Fibroblast of lung (primary cell): ENCODE data around the gene GIMAP6. TPM values are rescaled to one million over a fixed set of nuclear protein-coding genes. Genes with fewer than 3 reads are reported as not detected.
"Not testable (repeated sequence)": the region's sequence is repeated elsewhere in the genome, so short reads cannot be mapped to it uniquely, and the experiment has no call there.

Experiments
- DNase-seq, 2 donors: peaks; one replicate each; pipeline versions ENCODE4 v3.0.0 to v3.0.0-alpha.2; 2010; ENCODE audit warnings: low read depth in 2 of 2
- H2AFZ ChIP-seq: 2 replicates; pipeline ENCODE4 v1.5.1; 2012; ENCODE audit warnings: low read length, control low read depth, inconsistent platforms
- H3K27ac ChIP-seq: 2 replicates; pipeline ENCODE4 v1.5.1; 2011; ENCODE audit warnings: low read length, control low read depth; ENCODE audit not compliant: insufficient read depth
- H3K27me3 ChIP-seq: 2 replicates; pipeline ENCODE4 v1.5.1; 2011; ENCODE audit warnings: mild to moderate bottlenecking, low read length; ENCODE audit not compliant: control insufficient read depth, insufficient read depth
- H3K36me3 ChIP-seq: 2 replicates; pipeline ENCODE4 v1.5.1; 2011; ENCODE audit warnings: low read length; ENCODE audit not compliant: control insufficient read depth, insufficient read depth
- H3K4me1 ChIP-seq: 2 replicates; pipeline ENCODE4 v1.5.1; 2011; ENCODE audit warnings: low read length; ENCODE audit not compliant: control insufficient read depth, insufficient read depth; ENCODE audit errors: extremely low read depth
- H3K4me2 ChIP-seq: 2 replicates; pipeline ENCODE4 v1.5.1; 2011; ENCODE audit warnings: low read length, control low read depth; ENCODE audit not compliant: insufficient read depth; ENCODE audit errors: extremely low read depth
- H3K4me3 ChIP-seq, 4 experiments: fragments of 200-600 bp in 1 of 4; sonication (generic) in 1 of 4; replicated peaks in 1 of 4; 2 replicates each; pipeline ENCODE4 v1.5.1; 2011 to 2016; ENCODE audit warnings: low read length in 4 of 4, low read depth in 3 of 4, mild to moderate bottlenecking in 3 of 4, control low read depth in 2 of 4, inconsistent platforms in 1 of 4, mixed read lengths in 1 of 4; ENCODE audit not compliant: insufficient read depth in 1 of 4; ENCODE audit errors: control extremely low read depth in 1 of 4
- H3K79me2 ChIP-seq: 2 replicates; pipeline ENCODE4 v1.5.1; 2012; ENCODE audit warnings: mild to moderate bottlenecking, low read length, inconsistent platforms; ENCODE audit not compliant: control insufficient read depth, insufficient read depth
- H3K9ac ChIP-seq: 2 replicates; pipeline ENCODE4 v1.5.1; 2011; ENCODE audit warnings: mild to moderate bottlenecking, low read length, control low read depth; ENCODE audit not compliant: insufficient read depth
- H3K9me3 ChIP-seq: 2 replicates; pipeline ENCODE4 v1.5.1; 2012; ENCODE audit warnings: low read depth, low read length; ENCODE audit not compliant: control insufficient read depth, insufficient read depth
- H4K20me1 ChIP-seq: 2 replicates; pipeline ENCODE4 v1.5.1; 2011; ENCODE audit warnings: low read length; ENCODE audit not compliant: control insufficient read depth, insufficient read depth; ENCODE audit errors: extremely low read depth
- CTCF ChIP-seq, 2 donors: IDR thresholded peaks in 1 of 2; conservative IDR thresholded peaks in 1 of 2; 1 replicate in 1 of 2; 2 replicates in 1 of 2; pipeline ENCODE4 v1.5.1; 2011 to 2012; ENCODE audit warnings: low read length in 2 of 2, control low read depth in 1 of 2, inconsistent platforms in 1 of 2, low read depth in 1 of 2, mild to moderate bottlenecking in 1 of 2
- EZH2 ChIP-seq: IDR thresholded peaks from 2 replicates; pipeline ENCODE4 v1.5.1; 2012; ENCODE audit warnings: low read length, control low read depth, mild to moderate bottlenecking; ENCODE audit errors: missing control alignments
- polyA minus RNA-seq: library from RNA; depleted of rRNA, polyadenylated mRNA; stranded (reverse); fragments of >200 nt; gene quantifications from 2 replicates; pipeline ENCODE4 v1.2.3, GENCODE V29; 2011; ENCODE audit warnings: low replicate concordance
- polyA plus RNA-seq, 2 donors: library from polyadenylated mRNA; depleted of rRNA in 1 of 2; stranded (reverse) in 1 of 2; unstranded in 1 of 2; fragments of >200 nt; gene quantifications; 2 replicates each; pipeline ENCODE4 v1.2.1, GENCODE V29; 2011 to 2012; ENCODE audit warnings: missing spikeins in 1 of 2
- total RNA-seq: library from RNA; depleted of rRNA; stranded (reverse); fragments of >200 nt; gene quantifications from 2 replicates; pipeline ENCODE4 v1.2.1, GENCODE V29; 2014

Gene GIMAP6
- under 0.01 TPM in 1 of 2 replicates, not detected in the other for total RNA-seq
- not detected in 2 replicates for polyA plus RNA-seq
- not detected in 2 replicates for polyA plus RNA-seq (2012)
- not detected in 2 replicates for polyA minus RNA-seq

- Histone ChIP-seq H4K20me1 (no peaks in the 10 kb centered on the region), H3K9ac (no peak within 1 kb of the TSS), H3K27me3 (no peaks in the 10 kb centered on the region), H3K27ac (no peak within 1 kb of the TSS), H3K36me3 (no peaks in the 10 kb centered on the region), H2AFZ (no peak within 1 kb of the TSS), H3K4me1 (no peaks in the 10 kb centered on the region), H3K4me2 (no peak within 1 kb of the TSS), H3K9me3 (no peaks in the 10 kb centered on the region), H3K79me2 (no peaks in the 10 kb centered on the region), H3K4me3 (no peak within 1 kb of the TSS)
- no peak for TF ChIP-seq CTCF (conservative IDR thresholded peaks at IDR 0.05 in 1 of 2, IDR thresholded peaks at IDR 0.05 in 1 of 2; ENCODE audit: low read depth in 1 of 2, low read length in 2 of 2)
- TF ChIP-seq EZH2 = no peak
- no peak for DNase-seq
Observed at GRCh38 chr7:150631866-150632864, at the start of gene GIMAP6. Gene GIMAP6 (minus strand): TSS chr7:150632385. CDS start chr7:150630142, 2,243 bp downstream.

GRCh38 chr7:150680364-150680763 lies 48.2 kb upstream of the GIMAP6 start:
- H3K4me3 ChIP-seq = not testable (repeated sequence)

GRCh38 chr7:150678601-150679000 lies 46.4 kb upstream of the GIMAP6 start:
- H3K4me2 ChIP-seq, H4K20me1 ChIP-seq, H3K9me3 ChIP-seq, DNase-seq, H3K4me1 ChIP-seq, H3K36me3 ChIP-seq, H3K27ac ChIP-seq, H2AFZ ChIP-seq, H3K79me2 ChIP-seq, H3K27me3 ChIP-seq, H3K9ac ChIP-seq, H3K4me3 ChIP-seq: not testable (repeated sequence)

More at GRCh38 chr7:150680364-150680763, 48.2 kb upstream of the GIMAP6 start:
- not testable (repeated sequence) for H2AFZ ChIP-seq, H3K27me3 ChIP-seq, H3K79me2 ChIP-seq, H3K4me2 ChIP-seq, H3K27ac ChIP-seq, H3K9me3 ChIP-seq, H3K4me1 ChIP-seq, H3K36me3 ChIP-seq, DNase-seq, H4K20me1 ChIP-seq, H3K9ac ChIP-seq

- not testable (repeated sequence) for H3K9me3 ChIP-seq, H3K4me2 ChIP-seq, H4K20me1 ChIP-seq, H3K36me3 ChIP-seq, H3K9ac ChIP-seq, H3K4me1 ChIP-seq, H3K27ac ChIP-seq, H3K27me3 ChIP-seq, H3K79me2 ChIP-seq, DNase-seq, H2AFZ ChIP-seq, H3K4me3 ChIP-seq
Observed at GRCh38 chr7:150676854-150677253, 44.7 kb upstream of the GIMAP6 start.

GRCh38 chr7:150676276-150676675 lies 44.1 kb upstream of the GIMAP6 start:
- H3K36me3 ChIP-seq, H3K4me3 ChIP-seq, H4K20me1 ChIP-seq, H3K4me2 ChIP-seq, H2AFZ ChIP-seq, H3K79me2 ChIP-seq, H3K4me1 ChIP-seq, H3K27ac ChIP-seq, DNase-seq, H3K9me3 ChIP-seq, H3K27me3 ChIP-seq, H3K9ac ChIP-seq: not testable (repeated sequence)
